Mucosa of stomach (tissue), 1 donor: ENCODE results near the gene ATG2B.

Experiments used
- H3K27me3 ChIP-seq: one replicate; pipeline ENCODE4 v1.7.0; 2013; ENCODE audit warnings: mild to moderate bottlenecking, low read length; ENCODE audit not compliant: control insufficient read depth, insufficient read depth
- H3K36me3 ChIP-seq: one replicate; pipeline ENCODE4 v1.7.0; 2013; ENCODE audit warnings: low read length; ENCODE audit not compliant: control insufficient read depth, insufficient read depth
- H3K4me1 ChIP-seq: one replicate; pipeline ENCODE4 v1.7.0; 2013; ENCODE audit warnings: mild to moderate bottlenecking, low read length; ENCODE audit not compliant: control insufficient read depth, insufficient read depth
- H3K4me3 ChIP-seq: one replicate; pipeline ENCODE4 v1.7.0; 2013; ENCODE audit warnings: low read length
- H3K9ac ChIP-seq: one replicate; pipeline ENCODE4 v1.7.0; 2013; ENCODE audit warnings: mild to moderate bottlenecking, low read length, moderate library complexity
- H3K9me3 ChIP-seq: one replicate; pipeline ENCODE4 v1.7.0; 2013; ENCODE audit warnings: mild to moderate bottlenecking, low read length, moderate library complexity; ENCODE audit not compliant: control insufficient read depth
- donor health status: Pancreatic carcinoma.

The ATG2B gene

GRCh38 chr14:96393071-96393691 is 30.0 kb upstream of the ATG2B start:
- no peak overlapping the region for H3K4me3 ChIP-seq
- no peaks in the 10 kb centered on the region for H3K4me1 ChIP-seq
- no peaks in the 10 kb centered on the region for H3K27me3 ChIP-seq
- no peaks in the 10 kb centered on the region for H3K9me3 ChIP-seq
- no peak overlapping the region for H3K9ac ChIP-seq
- no peaks in the 10 kb centered on the region for H3K36me3 ChIP-seq

- Histone ChIP-seq H3K36me3 (no peaks in the 10 kb centered on the region), H3K4me3 (peak overlapping the region; percentile 77), H3K9me3 (no peaks in the 10 kb centered on the region), H3K4me1 (no peaks in the 10 kb centered on the region), H3K27me3 (no peaks in the 10 kb centered on the region), H3K9ac (peak overlapping the region; percentile 79)
Measured at GRCh38 chr14:96391293-96392118, 28.4 kb upstream of the ATG2B start.

DNA sequence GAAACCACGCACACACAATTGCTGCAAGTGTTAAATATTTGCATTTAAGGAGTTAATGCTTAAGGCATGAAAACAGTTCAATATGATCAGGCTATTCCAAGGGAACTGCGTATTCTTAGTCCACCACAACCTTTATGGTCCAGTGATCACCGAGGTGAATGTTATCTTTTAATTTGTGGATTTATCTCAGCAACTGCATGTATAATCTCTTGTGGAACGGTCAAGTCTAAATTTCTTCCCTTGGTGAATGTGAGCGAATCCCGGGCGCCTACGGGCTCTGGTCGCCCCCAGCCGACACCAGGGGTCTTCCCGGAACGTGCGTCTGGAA is 27.8 kb upstream of the ATG2B start:
- Histone ChIP-seq H3K36me3 (no peaks in the 10 kb centered on the region), H3K9ac (peak overlapping the region; percentile 76), H3K9me3 (no peaks in the 10 kb centered on the region), H3K27me3 (no peaks in the 10 kb centered on the region), H3K4me1 (no peaks in the 10 kb centered on the region), H3K4me3 (peak overlapping the region; percentile 77)

GRCh38 chr14:96385385-96385784 is 22.2 kb upstream of the ATG2B start:
- no peak overlapping the region for H3K9ac ChIP-seq
- peaks cover 4% of the 10 kb centered on the region for H3K4me1 ChIP-seq
- H3K4me3 ChIP-seq: no peak overlapping the region
- no peaks in the 10 kb centered on the region for H3K27me3 ChIP-seq
- H3K9me3 ChIP-seq: no peaks in the 10 kb centered on the region
- no peaks in the 10 kb centered on the region for H3K36me3 ChIP-seq

GRCh38 chr14:96384740-96385139 is 21.6 kb upstream of the ATG2B start:
- Histone ChIP-seq H3K4me3 (no peak overlapping the region), H3K9ac (no peak overlapping the region), H3K4me1 (peaks cover 4% of the 10 kb centered on the region), H3K9me3 (no peaks in the 10 kb centered on the region), H3K36me3 (no peaks in the 10 kb centered on the region), H3K27me3 (no peaks in the 10 kb centered on the region)

- Histone ChIP-seq H3K36me3 (no peaks in the 10 kb centered on the region), H3K9me3 (no peaks in the 10 kb centered on the region), H3K27me3 (no peaks in the 10 kb centered on the region), H3K9ac (no peak overlapping the region), H3K4me3 (no peak overlapping the region), H3K4me1 (peaks cover 4% of the 10 kb centered on the region)
Measured at GRCh38 chr14:96384053-96384452, 20.9 kb upstream of the ATG2B start.

- no peaks in the 10 kb centered on the region for H3K27me3 ChIP-seq
- H3K36me3 ChIP-seq: no peaks in the 10 kb centered on the region
- H3K9me3 ChIP-seq: no peaks in the 10 kb centered on the region
- H3K4me3 ChIP-seq: no peak overlapping the region
- peaks cover 4% of the 10 kb centered on the region for H3K4me1 ChIP-seq
- no peak overlapping the region for H3K9ac ChIP-seq
Measured at GRCh38 chr14:96383445-96383844, 20.3 kb upstream of the ATG2B start.

DNA sequence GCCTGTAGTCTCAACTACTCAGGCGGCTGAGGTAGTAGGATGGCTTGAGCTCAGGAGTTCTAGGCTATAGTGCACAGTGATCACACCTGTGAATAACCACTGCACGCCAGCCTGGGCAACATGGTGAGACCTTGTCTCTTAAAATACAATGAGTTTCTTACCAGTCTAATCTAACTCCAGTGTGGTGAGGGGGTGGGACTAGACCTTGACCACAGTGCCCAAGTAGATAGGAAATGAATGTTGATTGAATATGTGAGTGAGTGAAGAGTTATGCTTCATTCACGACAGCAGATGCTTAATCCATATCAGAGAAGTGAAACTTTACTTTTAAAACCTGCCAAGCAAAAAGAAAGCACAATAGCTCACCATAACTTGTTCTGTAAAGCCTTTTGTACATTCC is 17.6 kb upstream of the ATG2B start:
- Histone ChIP-seq H3K9me3 (no peaks in the 10 kb centered on the region), H3K4me1 (peaks cover 6% of the 10 kb centered on the region), H3K36me3 (no peaks in the 10 kb centered on the region), H3K27me3 (no peaks in the 10 kb centered on the region), H3K9ac (no peak overlapping the region), H3K4me3 (no peak overlapping the region)

DNA sequence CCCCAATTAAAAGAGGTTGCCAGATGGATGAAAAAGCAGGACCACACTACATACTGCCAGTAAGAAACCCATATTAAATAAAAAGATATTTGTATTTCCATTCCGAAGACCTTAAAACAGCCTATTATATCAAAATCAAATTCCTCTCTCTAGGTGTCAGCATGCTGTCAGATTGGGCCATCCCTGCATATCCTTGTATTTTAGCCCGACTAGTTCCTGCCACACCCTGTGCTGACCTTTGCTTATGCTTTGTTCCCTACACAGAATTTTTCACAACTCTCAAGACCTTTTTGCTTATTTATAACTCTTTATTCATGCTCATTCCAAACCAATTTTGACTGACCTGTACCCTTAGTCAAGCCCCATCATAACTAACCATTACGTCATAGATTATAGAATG is 13.0 kb upstream of the ATG2B start:
- H3K9ac ChIP-seq: no peak overlapping the region
- H3K4me3 ChIP-seq: no peak overlapping the region
- peaks cover 8% of the 10 kb centered on the region for H3K4me1 ChIP-seq
- H3K27me3 ChIP-seq: no peaks in the 10 kb centered on the region
- no peaks in the 10 kb centered on the region for H3K36me3 ChIP-seq
- no peaks in the 10 kb centered on the region for H3K9me3 ChIP-seq

GRCh38 chr14:96373538-96373937 is 10.4 kb upstream of the ATG2B start:
- Histone ChIP-seq H3K4me1 (peaks cover 4% of the 10 kb centered on the region), H3K27me3 (no peaks in the 10 kb centered on the region), H3K9ac (no peak overlapping the region), H3K4me3 (no peak overlapping the region), H3K9me3 (no peaks in the 10 kb centered on the region), H3K36me3 (no peaks in the 10 kb centered on the region)

GRCh38 chr14:96370528-96370927 is 7.4 kb upstream of the ATG2B start:
- Histone ChIP-seq H3K9me3 (no peaks in the 10 kb centered on the region), H3K4me3 (no peak overlapping the region), H3K27me3 (no peaks in the 10 kb centered on the region), H3K4me1 (no peaks in the 10 kb centered on the region), H3K9ac (no peak overlapping the region), H3K36me3 (no peaks in the 10 kb centered on the region)

DNA sequence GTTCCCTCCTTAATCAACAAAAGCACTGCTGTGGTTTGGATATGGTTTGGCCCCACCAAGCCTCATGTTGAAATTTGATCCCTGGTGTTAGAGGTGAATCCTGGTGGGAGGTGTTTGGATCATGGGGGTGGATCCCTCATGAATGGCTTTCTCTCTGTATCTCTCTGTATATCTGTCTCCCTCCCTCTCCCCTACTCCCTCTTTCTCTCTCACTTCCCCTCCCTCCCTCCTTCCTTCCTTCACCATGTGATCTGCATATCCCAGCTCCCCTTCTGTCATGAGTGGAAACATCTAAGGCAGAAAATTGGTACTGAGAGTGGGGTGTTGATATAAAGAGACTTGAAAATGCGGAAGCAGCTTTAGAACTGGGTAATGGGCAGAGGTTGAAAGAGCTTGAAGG is 5.4 kb upstream of the ATG2B start:
- Histone ChIP-seq H3K9me3 (no peaks in the 10 kb centered on the region), H3K4me3 (no peak overlapping the region), H3K36me3 (no peaks in the 10 kb centered on the region), H3K9ac (no peak overlapping the region), H3K27me3 (no peaks in the 10 kb centered on the region), H3K4me1 (peaks cover 5% of the 10 kb centered on the region)
